ENCODE measurements around the gene CD8A.

CD8A gene

DNA sequence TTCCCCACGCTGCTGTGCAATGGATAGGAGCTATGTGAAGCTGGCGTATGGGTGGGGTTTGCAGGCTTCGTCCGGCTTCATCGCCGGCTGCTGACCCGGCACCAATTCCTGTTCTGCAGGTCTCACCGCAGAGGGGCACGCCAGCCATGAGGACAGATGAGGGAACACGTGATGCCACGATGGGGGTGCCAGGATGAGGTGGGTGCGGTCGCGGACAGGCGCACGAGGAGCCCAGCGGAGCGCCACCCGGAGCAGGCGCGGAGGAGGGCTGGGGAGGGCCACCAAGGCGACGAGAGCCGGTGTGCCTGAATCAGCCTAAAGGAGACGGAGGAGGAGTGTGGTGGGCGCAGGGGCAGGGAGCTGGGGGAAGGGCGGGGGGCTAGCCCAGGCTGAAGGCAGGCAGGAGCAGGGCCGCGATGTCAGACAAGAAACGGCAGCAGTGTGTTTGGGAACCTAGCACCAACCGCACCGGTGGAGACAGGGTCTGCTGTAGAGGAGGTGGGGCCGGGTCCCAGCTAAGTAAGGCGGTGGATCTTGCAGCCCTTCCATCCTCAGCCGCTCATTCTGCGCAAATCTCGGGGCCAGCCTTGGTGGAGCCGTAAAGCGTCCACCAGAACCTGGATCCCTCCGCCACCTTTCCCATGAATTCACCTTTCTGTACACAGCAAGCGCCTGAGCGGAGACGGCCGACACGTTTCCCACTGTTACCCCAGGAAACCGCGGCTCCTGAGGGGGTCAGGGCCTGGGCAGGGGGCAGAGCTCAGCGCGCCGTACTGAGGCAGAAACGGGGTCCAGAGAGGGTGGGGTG is 17.0 kb upstream of the CD8A start:
- peaks cover 14% of the 10 kb centered on the region for H3K27me3 ChIP-seq (replicated peaks; ENCODE audit: control insufficient read depth, insufficient read depth, low read length)
- peak overlapping the region; percentile 79 for H3K4me3 ChIP-seq (ENCODE audit: low read length)
- no peaks in the 10 kb centered on the region for H3K36me3 ChIP-seq (ENCODE audit: control insufficient read depth, insufficient read depth, low read length, severe bottlenecking)
- H3K9ac ChIP-seq (ENCODE audit: low read length) = peak overlapping the region; percentile 34
- peak; percentile 36 for DNase-seq (ENCODE audit: low read depth)
- H3K9me3 ChIP-seq (ENCODE audit: control insufficient read depth, low read length) = no peaks in the 10 kb centered on the region
- H3K4me1 ChIP-seq (ENCODE audit: control insufficient read depth, insufficient read depth, low read length) = peaks cover 9% of the 10 kb centered on the region

DNA sequence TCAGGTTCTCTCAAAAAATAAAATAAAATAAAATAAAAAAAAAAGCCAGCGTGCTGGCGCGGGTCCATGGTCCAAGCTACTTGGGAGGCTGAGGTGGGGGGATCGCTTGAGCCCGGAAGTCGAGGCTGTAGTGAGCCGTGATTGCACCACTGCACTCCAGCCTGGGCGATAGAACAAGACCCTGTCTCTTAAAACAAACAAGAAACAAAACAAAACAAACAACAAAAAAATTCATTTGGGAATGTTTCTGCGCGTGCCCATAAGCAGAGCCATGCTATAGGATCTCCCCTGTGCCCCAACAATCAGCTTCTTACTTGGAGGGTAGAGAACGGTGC is 16.4 kb upstream of the CD8A start:
- Histone ChIP-seq H3K4me3 (ENCODE audit: low read length) (peak overlapping the region; percentile 79), H3K27me3 (replicated peaks; ENCODE audit: control insufficient read depth, insufficient read depth, low read length) (peaks cover 14% of the 10 kb centered on the region), H3K9ac (ENCODE audit: low read length) (no peak overlapping the region)

GRCh38 chr2:86806059-86806857 is 15.5 kb upstream of the CD8A start:
- no peak for DNase-seq (ENCODE audit: low read depth)
- Histone ChIP-seq H3K36me3 (ENCODE audit: control insufficient read depth, insufficient read depth, low read length, severe bottlenecking) (no peaks in the 10 kb centered on the region), H3K9me3 (ENCODE audit: control insufficient read depth, low read length) (no peaks in the 10 kb centered on the region), H3K27me3 (replicated peaks; ENCODE audit: control insufficient read depth, insufficient read depth, low read length) (peaks cover 14% of the 10 kb centered on the region), H3K4me1 (ENCODE audit: control insufficient read depth, insufficient read depth, low read length) (peaks cover 9% of the 10 kb centered on the region), H3K9ac (ENCODE audit: low read length) (no peak overlapping the region), H3K4me3 (ENCODE audit: low read length) (no peak overlapping the region)

More for the DNA sequence above, 16.4 kb upstream of the CD8A start:
- H3K9me3 ChIP-seq (ENCODE audit: control insufficient read depth, low read length) = no peaks in the 10 kb centered on the region
- H3K4me1 ChIP-seq (ENCODE audit: control insufficient read depth, insufficient read depth, low read length) = peaks cover 9% of the 10 kb centered on the region
- no peaks in the 10 kb centered on the region for H3K36me3 ChIP-seq (ENCODE audit: control insufficient read depth, insufficient read depth, low read length, severe bottlenecking)
- DNase-seq (ENCODE audit: low read depth) = no peak

DNA sequence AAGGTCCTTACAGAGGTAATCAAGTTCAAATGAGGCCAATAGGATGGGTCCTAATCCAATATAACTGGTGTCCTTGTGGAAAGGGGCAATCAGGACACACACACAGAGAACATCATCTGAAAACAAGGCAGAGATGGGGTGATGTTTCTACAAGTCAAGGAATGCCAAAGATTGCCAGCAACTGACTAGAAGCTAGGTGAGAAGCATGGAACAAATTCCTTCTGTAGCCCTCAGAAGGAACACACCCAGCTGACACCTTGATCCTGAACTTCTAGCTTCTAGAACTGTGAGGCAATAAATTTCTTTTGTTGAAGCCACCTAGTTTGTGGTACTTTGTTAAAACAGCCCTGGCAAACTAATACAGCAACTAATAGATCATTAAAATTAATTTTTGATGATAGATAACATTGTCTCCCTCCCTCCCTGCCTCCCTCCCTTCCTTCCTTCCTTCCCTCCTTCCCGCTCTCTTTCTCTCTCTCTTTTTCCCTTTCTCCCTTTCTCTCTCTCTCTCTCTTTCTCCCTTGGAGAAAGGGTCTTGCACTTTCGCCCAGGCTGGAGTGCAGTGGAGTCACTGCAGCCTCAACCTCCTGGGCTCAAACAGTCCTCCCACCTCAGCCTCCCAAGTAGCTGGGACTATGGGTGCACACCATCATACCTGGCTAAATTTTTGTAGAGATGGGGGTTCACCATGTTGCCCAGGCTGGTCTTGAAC is 10.3 kb upstream of the CD8A start:
- H3K9me3 ChIP-seq (ENCODE audit: control insufficient read depth, low read length) = peaks cover 19% of the 10 kb centered on the region

DNA sequence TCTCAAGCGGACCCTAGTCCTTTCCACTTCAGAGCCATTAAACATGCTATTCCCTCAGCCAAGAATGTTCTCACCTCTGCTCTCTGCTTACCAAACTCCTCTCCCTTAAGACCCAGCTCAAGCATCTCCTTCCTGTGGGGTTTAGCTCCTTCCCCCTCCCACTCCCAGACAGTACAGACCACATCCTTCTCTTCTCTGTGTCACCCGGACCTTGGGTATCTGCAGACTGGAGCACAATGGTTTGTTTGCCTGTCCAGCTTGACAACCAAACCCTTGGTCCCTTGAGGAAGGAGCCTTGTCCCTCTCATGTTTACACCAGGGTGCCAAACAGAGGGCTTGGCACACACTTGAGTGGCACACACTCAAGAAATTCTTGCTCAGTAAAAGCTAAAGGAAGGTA is 4.1 kb upstream of the CD8A start:
- Histone ChIP-seq H3K36me3 (ENCODE audit: control insufficient read depth, insufficient read depth, low read length, severe bottlenecking) (no peaks in the 10 kb centered on the region), H3K9me3 (ENCODE audit: control insufficient read depth, low read length) (peaks cover 33% of the 10 kb centered on the region), H3K9ac (ENCODE audit: low read length) (no peak overlapping the region), H3K4me1 (ENCODE audit: control insufficient read depth, insufficient read depth, low read length) (peaks cover 6% of the 10 kb centered on the region), H3K27me3 (replicated peaks; ENCODE audit: control insufficient read depth, insufficient read depth, low read length) (peaks cover 48% of the 10 kb centered on the region), H3K4me3 (ENCODE audit: low read length) (no peak overlapping the region)
- no peak for DNase-seq (ENCODE audit: low read depth)

More for the DNA sequence above, 10.3 kb upstream of the CD8A start:
- Histone ChIP-seq H3K36me3 (ENCODE audit: control insufficient read depth, insufficient read depth, low read length, severe bottlenecking) (no peaks in the 10 kb centered on the region), H3K4me1 (ENCODE audit: control insufficient read depth, insufficient read depth, low read length) (no peaks in the 10 kb centered on the region), H3K4me3 (ENCODE audit: low read length) (no peak overlapping the region), H3K27me3 (replicated peaks; ENCODE audit: control insufficient read depth, insufficient read depth, low read length) (peaks cover under 1% of the 10 kb centered on the region), H3K9ac (ENCODE audit: low read length) (no peak overlapping the region)
- DNase-seq (ENCODE audit: low read depth) = no peak

GRCh38 chr2:86793752-86794151 is 3.0 kb upstream of the CD8A start:
- Histone ChIP-seq H3K4me1 (ENCODE audit: control insufficient read depth, insufficient read depth, low read length) (peaks cover 6% of the 10 kb centered on the region), H3K4me3 (ENCODE audit: low read length) (no peak overlapping the region), H3K9ac (ENCODE audit: low read length) (no peak overlapping the region), H3K9me3 (ENCODE audit: control insufficient read depth, low read length) (peaks cover 33% of the 10 kb centered on the region), H3K36me3 (ENCODE audit: control insufficient read depth, insufficient read depth, low read length, severe bottlenecking) (no peaks in the 10 kb centered on the region), H3K27me3 (replicated peaks; ENCODE audit: control insufficient read depth, insufficient read depth, low read length) (peaks cover 54% of the 10 kb centered on the region)
- DNase-seq (ENCODE audit: low read depth) = no peak

DNA sequence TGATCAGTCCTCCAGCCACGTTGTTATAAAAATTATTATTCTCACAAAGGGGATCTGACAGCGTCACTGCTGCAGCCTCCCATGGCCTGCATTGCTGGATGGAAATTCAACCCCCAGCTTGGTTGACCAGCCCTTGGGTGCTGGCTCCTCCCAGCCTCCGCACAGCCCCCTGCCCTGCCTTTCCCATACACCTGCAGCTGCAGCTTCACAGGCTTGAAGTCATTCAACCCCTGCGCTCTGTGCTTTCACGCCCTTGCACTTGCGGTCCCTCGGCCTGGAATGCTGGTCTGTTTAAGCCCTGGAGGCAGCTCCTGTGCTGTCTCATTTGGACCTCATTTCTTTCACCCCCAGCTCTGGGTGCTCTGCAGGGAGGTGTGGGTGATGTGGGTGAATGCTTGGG is 860 bp upstream of the CD8A start:
- no peak overlapping the region for H3K4me3 ChIP-seq (ENCODE audit: low read length)
- peaks cover 63% of the 10 kb centered on the region for H3K27me3 ChIP-seq (replicated peaks; ENCODE audit: control insufficient read depth, insufficient read depth, low read length)
- H3K9me3 ChIP-seq (ENCODE audit: control insufficient read depth, low read length) = peaks cover 20% of the 10 kb centered on the region
- peaks cover 6% of the 10 kb centered on the region for H3K4me1 ChIP-seq (ENCODE audit: control insufficient read depth, insufficient read depth, low read length)
- H3K9ac ChIP-seq (ENCODE audit: low read length) = no peak overlapping the region
- H3K36me3 ChIP-seq (ENCODE audit: control insufficient read depth, insufficient read depth, low read length, severe bottlenecking) = no peaks in the 10 kb centered on the region
- DNase-seq (ENCODE audit: low read depth) = no peak

GRCh38 chr2:86790134-86790675 is 508 bp downstream of the CD8A start:
- no peak overlapping the region for H3K9ac ChIP-seq (ENCODE audit: low read length)
- peaks cover 6% of the 10 kb centered on the region for H3K4me1 ChIP-seq (ENCODE audit: control insufficient read depth, insufficient read depth, low read length)
- H3K27me3 ChIP-seq (replicated peaks; ENCODE audit: control insufficient read depth, insufficient read depth, low read length) = peaks cover 64% of the 10 kb centered on the region
- H3K9me3 ChIP-seq (ENCODE audit: control insufficient read depth, low read length) = peaks cover 7% of the 10 kb centered on the region
- H3K4me3 ChIP-seq (ENCODE audit: low read length) = no peak overlapping the region
- no peaks in the 10 kb centered on the region for H3K36me3 ChIP-seq (ENCODE audit: control insufficient read depth, insufficient read depth, low read length, severe bottlenecking)
- no peak for DNase-seq (ENCODE audit: low read depth)

GRCh38 chr2:86789687-86790133 is 1.0 kb downstream of the CD8A start:
- H3K27me3 ChIP-seq (replicated peaks; ENCODE audit: control insufficient read depth, insufficient read depth, low read length) = peaks cover 59% of the 10 kb centered on the region
- no peaks in the 10 kb centered on the region for H3K36me3 ChIP-seq (ENCODE audit: control insufficient read depth, insufficient read depth, low read length, severe bottlenecking)
- peaks cover 2% of the 10 kb centered on the region for H3K9me3 ChIP-seq (ENCODE audit: control insufficient read depth, low read length)
- peaks cover 6% of the 10 kb centered on the region for H3K4me1 ChIP-seq (ENCODE audit: control insufficient read depth, insufficient read depth, low read length)
- H3K4me3 ChIP-seq (ENCODE audit: low read length) = no peak overlapping the region
- DNase-seq (ENCODE audit: low read depth) = no peak
- H3K9ac ChIP-seq (ENCODE audit: low read length) = no peak overlapping the region

DNA sequence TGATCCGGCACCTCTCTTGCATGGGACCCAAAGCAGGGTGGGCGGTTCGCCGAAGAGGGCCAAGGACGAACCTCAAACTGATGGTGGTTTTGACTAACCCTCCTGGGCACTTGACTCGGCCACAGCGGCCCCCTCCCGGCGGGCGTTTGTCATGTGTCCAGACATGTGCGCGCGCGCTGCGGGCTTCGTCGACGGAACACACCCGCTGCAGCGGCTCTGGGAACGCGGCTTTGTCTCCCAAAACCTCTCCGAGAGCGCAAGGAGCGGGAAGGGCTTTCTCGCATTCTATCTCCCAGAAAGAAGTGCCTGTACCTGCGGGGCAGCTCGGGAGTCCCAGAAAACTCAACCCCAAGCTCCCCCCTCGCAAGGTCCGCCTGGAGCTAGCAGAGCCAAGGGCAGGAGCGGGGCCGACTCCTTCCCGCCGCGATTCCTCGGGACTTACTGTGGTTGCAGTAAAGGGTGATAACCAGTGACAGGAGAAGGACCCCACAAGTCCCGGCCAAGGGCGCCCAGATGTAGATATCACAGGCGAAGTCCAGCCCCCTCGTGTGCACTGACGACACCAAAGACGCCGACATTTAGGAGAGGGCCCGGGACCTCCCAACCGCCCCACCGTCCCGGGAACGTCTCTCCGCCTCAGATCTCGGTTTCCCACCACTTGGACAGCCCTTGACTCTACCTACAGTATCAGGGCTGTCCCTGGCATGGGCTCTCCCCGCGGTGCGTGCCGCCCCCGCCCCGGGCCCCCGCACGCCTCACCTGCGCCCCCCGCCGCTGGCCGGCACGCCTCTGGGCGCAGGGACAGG is 1.6 kb downstream of the CD8A start:
- peaks cover 54% of the 10 kb centered on the region for H3K27me3 ChIP-seq (replicated peaks; ENCODE audit: control insufficient read depth, insufficient read depth, low read length)
- no peaks in the 10 kb centered on the region for H3K9me3 ChIP-seq (ENCODE audit: control insufficient read depth, low read length)
- no peak overlapping the region for H3K9ac ChIP-seq (ENCODE audit: low read length)
- H3K4me1 ChIP-seq (ENCODE audit: control insufficient read depth, insufficient read depth, low read length) = peaks cover 6% of the 10 kb centered on the region
- no peak overlapping the region for H3K4me3 ChIP-seq (ENCODE audit: low read length)
- no peaks in the 10 kb centered on the region for H3K36me3 ChIP-seq (ENCODE audit: control insufficient read depth, insufficient read depth, low read length, severe bottlenecking)
- peak; percentile 24 for DNase-seq (ENCODE audit: low read depth)
